HG02884 (cell line): Measurements from ENCODE around the gene PLAGL2.

Experiments used
- ATAC-seq: cut with Tn5 transposase; IDR thresholded peaks from one replicate; pipeline ENCODE4 v1.9.1; 2021; ENCODE audit warnings: mild to moderate bottlenecking, moderate library complexity; ENCODE audit not compliant: unreplicated experiment

PLAGL2 gene

GRCh38 chr20:32152421-32153155 lies 55.0 kb downstream of the PLAGL2 start:
- ATAC-seq = no peak

GRCh38 chr20:32150291-32150848 lies 57.2 kb downstream of the PLAGL2 start:
- no peak for ATAC-seq

- ATAC-seq = no peak
Observed at GRCh38 chr20:32149566-32150170, 57.9 kb downstream of the PLAGL2 start.

- ATAC-seq = no peak
Observed at GRCh38 chr20:32144898-32145662, 62.5 kb downstream of the PLAGL2 start.

GRCh38 chr20:32142991-32143390 lies 64.6 kb downstream of the PLAGL2 start:
- ATAC-seq = no peak
